Astrocyte of the spinal cord (primary cell): ENCODE data around the gene QKI.
"Not testable (repeated sequence)": the region's sequence is repeated elsewhere in the genome, so short reads cannot be mapped to it uniquely, and the experiment has no call there.

Source experiments
- DNase-seq: peaks from one replicate; pipeline ENCODE4 v3.0.0; 2011; ENCODE audit warnings: low read depth, low spot score
- H3K4me3 ChIP-seq: 2 replicates; pipeline ENCODE4 v1.5.1; 2011; ENCODE audit warnings: low read depth, mild to moderate bottlenecking, low read length, moderate library complexity
- CTCF ChIP-seq: IDR thresholded peaks from 2 replicates; pipeline ENCODE4 v1.5.1; 2012; ENCODE audit warnings: low read depth, mild to moderate bottlenecking, low read length, inconsistent platforms
- in situ Hi-C: cut with HindIII; loops from 2 replicates; pipeline ENCODE4 v1.10.0; 2017; ENCODE audit warnings: low sequenced_read_pairs

QKI gene

GRCh38 chr6:163427498-163428254 lies 13.2 kb downstream of the QKI start:
- peak; percentile 86 for DNase-seq
- TF ChIP-seq CTCF = peak; percentile 19
- no peak overlapping the region for H3K4me3 ChIP-seq
- in situ Hi-C loops = no loop called here

- no peak for DNase-seq
- no peak overlapping the region for H3K4me3 ChIP-seq
- no peak for TF ChIP-seq CTCF
- in situ Hi-C loops = no loop called here
Measured at GRCh38 chr6:163428373-163428772, 13.9 kb downstream of the QKI start.

- TF ChIP-seq CTCF = no peak
- H3K4me3 ChIP-seq = no peak overlapping the region
- in situ Hi-C loops = no loop called here
- no peak for DNase-seq
Measured at GRCh38 chr6:163429858-163430448, 15.4 kb downstream of the QKI start.

- in situ Hi-C loops = no loop called here
- H3K4me3 ChIP-seq = no peak overlapping the region
- TF ChIP-seq CTCF = no peak
- no peak for DNase-seq
Measured at GRCh38 chr6:163432300-163432699, 17.8 kb downstream of the QKI start.

- DNase-seq, in situ Hi-C loops, H3K4me3 ChIP-seq: not testable (repeated sequence)
Measured at GRCh38 chr6:163433486-163433885, 19.0 kb downstream of the QKI start.

- in situ Hi-C loops = no loop called here
- no peak overlapping the region for H3K4me3 ChIP-seq
- no peak for TF ChIP-seq CTCF
- no peak for DNase-seq
Measured at GRCh38 chr6:163435023-163435422, 20.5 kb downstream of the QKI start.

GRCh38 chr6:163436843-163437242 lies 22.3 kb downstream of the QKI start:
- no peak overlapping the region for H3K4me3 ChIP-seq
- in situ Hi-C loops = no loop called here

More at GRCh38 chr6:163436843-163437242, 22.3 kb downstream of the QKI start:
- DNase-seq = no peak
- TF ChIP-seq CTCF = no peak
